COLO829 (cell line): Measurements from ENCODE around the gene RIMBP2.

Experiments
- DNase-seq: peaks from one replicate; pipeline ENCODE4 v3.0.0; 2012; ENCODE audit warnings: low spot score

RIMBP2 gene

GRCh38 chr12:130633771-130634170, 82.3 kb downstream of the RIMBP2 start:
- DNase-seq = no peak

- DNase-seq = no peak
Measured at GRCh38 chr12:130632642-130633041, 83.5 kb downstream of the RIMBP2 start.

GRCh38 chr12:130628304-130628703, 87.8 kb downstream of the RIMBP2 start:
- DNase-seq = no peak

GRCh38 chr12:130627175-130627574, 88.9 kb downstream of the RIMBP2 start:
- DNase-seq = no peak

- DNase-seq = no peak
Measured at GRCh38 chr12:130626601-130627000, 89.5 kb downstream of the RIMBP2 start.

GRCh38 chr12:130625201-130625600, 90.9 kb downstream of the RIMBP2 start:
- DNase-seq = no peak

GRCh38 chr12:130622803-130623202, 93.3 kb downstream of the RIMBP2 start:
- no peak for DNase-seq

GRCh38 chr12:130621696-130622298, 94.3 kb downstream of the RIMBP2 start:
- no peak for DNase-seq

GRCh38 chr12:130620756-130621155, 95.3 kb downstream of the RIMBP2 start:
- DNase-seq = no peak

- DNase-seq = no peak
Measured at GRCh38 chr12:130620281-130620680, 95.8 kb downstream of the RIMBP2 start.

GRCh38 chr12:130619385-130620001, 96.6 kb downstream of the RIMBP2 start:
- no peak for DNase-seq

GRCh38 chr12:130617219-130617618, 98.9 kb downstream of the RIMBP2 start:
- peak; percentile 36 for DNase-seq

- DNase-seq = no peak
Measured at GRCh38 chr12:130615861-130616345, 100.2 kb downstream of the RIMBP2 start.

GRCh38 chr12:130614530-130614905, 101.6 kb downstream of the RIMBP2 start:
- DNase-seq = no peak

- DNase-seq = no peak
Measured at GRCh38 chr12:130613831-130614529, 102.1 kb downstream of the RIMBP2 start.

- DNase-seq = no peak
Measured at GRCh38 chr12:130613131-130613530, 103.0 kb downstream of the RIMBP2 start.

GRCh38 chr12:130611026-130611905, 104.8 kb downstream of the RIMBP2 start:
- DNase-seq = no peak

GRCh38 chr12:130609966-130610365, 106.1 kb downstream of the RIMBP2 start:
- DNase-seq = no peak

- DNase-seq = no peak
Measured at GRCh38 chr12:130608831-130609230, 107.3 kb downstream of the RIMBP2 start.

- no peak for DNase-seq
Measured at GRCh38 chr12:130608132-130608531, 108.0 kb downstream of the RIMBP2 start.

GRCh38 chr12:130606231-130606630, 109.9 kb downstream of the RIMBP2 start:
- no peak for DNase-seq

GRCh38 chr12:130603396-130603965, 112.6 kb downstream of the RIMBP2 start:
- no peak for DNase-seq
